ENCODE results near the gene APP. TPM values are rescaled to one million over a fixed set of nuclear protein-coding genes. Genes with fewer than 3 reads are reported as not detected.

Gene APP
- 250 to 297 TPM (median 288 TPM) in 5 replicates for total RNA-seq (2022; extraction: Qiagen RNA extraction; ENCODE audit: low read depth)

DNA sequence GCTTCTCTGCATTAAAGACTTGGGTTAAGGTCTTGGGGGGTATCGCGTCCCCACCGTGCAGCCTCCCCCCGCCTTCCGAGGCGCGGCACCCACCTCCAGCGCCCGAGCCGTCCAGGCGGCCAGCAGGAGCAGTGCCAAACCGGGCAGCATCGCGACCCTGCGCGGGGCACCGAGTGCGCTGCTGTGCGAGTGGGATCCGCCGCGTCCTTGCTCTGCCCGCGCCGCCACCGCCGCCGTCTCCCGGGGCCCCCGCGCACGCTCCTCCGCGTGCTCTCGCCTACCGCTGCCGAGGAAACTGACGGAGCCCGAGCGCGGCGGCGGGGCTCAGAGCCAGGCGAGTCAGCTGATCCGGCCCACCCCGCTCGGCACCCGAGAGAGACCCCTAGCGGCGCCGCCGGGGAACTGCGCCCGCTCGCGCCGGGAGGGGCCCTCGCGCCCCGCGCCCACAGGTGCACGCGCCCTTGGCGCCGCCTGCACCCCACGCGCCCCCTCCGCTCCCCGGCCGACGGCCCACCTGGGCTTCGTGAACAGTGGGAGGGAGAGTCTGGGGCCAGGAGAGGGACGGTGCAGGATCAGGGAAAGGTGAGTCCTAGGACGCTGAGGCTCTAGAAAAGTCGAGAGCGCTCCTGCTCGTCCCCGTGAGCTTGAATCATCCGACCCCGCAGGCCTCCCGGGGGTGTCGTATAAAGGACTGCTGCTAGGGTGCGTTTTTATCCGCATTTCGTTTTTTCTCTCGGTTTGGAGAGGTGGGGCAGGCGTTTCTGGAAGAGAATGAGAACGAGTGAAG lies at the start of gene APP:
APP (minus strand) TSS at position 300 of the 787 bp plus-strand sequence; CDS start at position 150, 150 bp downstream.

Measured in A549 treated with GW870086 at 1 μM for 4 hours (cell line).